GM23338 (cell line): Measurements from ENCODE around the gene ZNF398. TPM values are rescaled to one million over a fixed set of nuclear protein-coding genes. Genes with fewer than 3 reads are reported as not detected.

ENCODE experiments used
- ATAC-seq: fragments of 200-7000 bp; cut with Tn5 transposase; 3 replicates; pipeline ENCODE4 v1.9.1; 2020
- DNase-seq: peaks from one replicate; pipeline ENCODE4 v3.0.0-alpha.2; 2015; ENCODE audit warnings: low spot score
- H2AFZ ChIP-seq: fragments of 200-600 bp; sonication (generic); 2 replicates; pipeline ENCODE4 v1.8.0; 2016; ENCODE audit warnings: antibody characterized with exemption, mild to moderate bottlenecking, moderate library complexity
- H3F3A ChIP-seq: fragments of 200-600 bp; sonication (generic); replicated peaks from 2 replicates; pipeline ENCODE4 v1.8.0; 2017; ENCODE audit warnings: antibody characterized with exemption, mixed run types, low read depth
- H3K27ac ChIP-seq: fragments of 200-600 bp; sonication (generic); 2 replicates; pipeline ENCODE4 v1.6.1; 2016; ENCODE audit warnings: low read depth
- H3K27me3 ChIP-seq: fragments of 200-600 bp; sonication (generic); 2 replicates; pipeline ENCODE4 v1.8.0; 2016; ENCODE audit warnings: mild to moderate bottlenecking, mixed run types, moderate library complexity; ENCODE audit not compliant: insufficient read depth
- H3K36me3 ChIP-seq: fragments of 200-600 bp; sonication (generic); 2 replicates; pipeline ENCODE4 v1.8.0; 2016; ENCODE audit warnings: mild to moderate bottlenecking; ENCODE audit not compliant: insufficient read depth
- H3K4me1 ChIP-seq: fragments of 200-600 bp; sonication (generic); 2 replicates; pipeline ENCODE4 v1.8.0; 2016; ENCODE audit warnings: mild to moderate bottlenecking, moderate library complexity; ENCODE audit not compliant: insufficient read depth
- H3K4me2 ChIP-seq: fragments of 200-600 bp; sonication (generic); 2 replicates; pipeline ENCODE4 v1.7.1; 2017; ENCODE audit warnings: mixed run types
- H3K4me3 ChIP-seq: fragments of 200-600 bp; sonication (generic); 2 replicates; pipeline ENCODE4 v1.6.1; 2016; ENCODE audit warnings: mixed run types
- H3K79me2 ChIP-seq: fragments of 200-600 bp; sonication (generic); replicated peaks from 2 replicates; pipeline ENCODE4 v1.8.0; 2017; ENCODE audit warnings: mild to moderate bottlenecking; ENCODE audit not compliant: insufficient read depth
- H3K9me2 ChIP-seq: fragments of 200-600 bp; sonication (generic); 2 replicates; pipeline ENCODE4 v1.8.0; 2017; ENCODE audit not compliant: insufficient read depth
- H4K20me1 ChIP-seq: fragments of 200-600 bp; sonication (generic); replicated peaks from 2 replicates; pipeline ENCODE4 v1.8.0; 2017; ENCODE audit warnings: mild to moderate bottlenecking; ENCODE audit not compliant: insufficient read depth
- H3K27ac Mint-ChIP-seq: 2 replicates; pipeline ENCODE4 v1.8.0; 2020; ENCODE audit warnings: inconsistent platforms, mild to moderate bottlenecking, moderate library complexity, mixed read lengths
- H3K27me3 Mint-ChIP-seq: 3 replicates; pipeline ENCODE4 v1.8.0; 2022; ENCODE audit warnings: low read depth, mild to moderate bottlenecking, moderate library complexity, mixed read lengths, inconsistent platforms; ENCODE audit not compliant: insufficient read depth, poor library complexity
- H3K36me3 Mint-ChIP-seq: 3 replicates; pipeline ENCODE4 v1.8.0; 2021; ENCODE audit warnings: low read depth, mild to moderate bottlenecking, inconsistent platforms, moderate library complexity, mixed read lengths
- H3K4me1 Mint-ChIP-seq: 3 replicates; pipeline ENCODE4 v1.8.0; 2020; ENCODE audit warnings: mild to moderate bottlenecking, inconsistent platforms, mixed read lengths
- H3K4me3 Mint-ChIP-seq: 3 replicates; pipeline ENCODE4 v1.8.0; 2021; ENCODE audit warnings: moderate library complexity, mild to moderate bottlenecking, inconsistent platforms, mixed read lengths
- H3K9me3 Mint-ChIP-seq: 3 replicates; pipeline ENCODE4 v1.8.0; 2020; ENCODE audit warnings: moderate library complexity, mild to moderate bottlenecking, inconsistent platforms, mixed read lengths
- CTCF ChIP-seq, 2 experiments: fragments of 200-600 bp in 1 of 2; sonication (generic) in 1 of 2; conservative IDR thresholded peaks; 2 replicates each; pipeline versions ENCODE4 v1.5.1 to v1.6.1; 2016 to 2017; ENCODE audit warnings: antibody characterized with exemption in 2 of 2, low read depth in 2 of 2, mild to moderate bottlenecking in 2 of 2, moderate library complexity in 1 of 2
- EZH2phosphoT487 ChIP-seq: fragments of 200-600 bp; sonication (generic); IDR thresholded peaks from one replicate; pipeline ENCODE4 v1.8.1; 2018; ENCODE audit warnings: antibody characterized with exemption; ENCODE audit not compliant: unreplicated experiment
- POLR2AphosphoS5 ChIP-seq: IDR thresholded peaks from 2 replicates; pipeline ENCODE4 v1.6.1; 2016; ENCODE audit warnings: antibody characterized with exemption, low read depth
- ZNF462 ChIP-seq: fragments of 250-450 bp; sonication (Bioruptor Pico); IDR thresholded peaks from 2 replicates; pipeline ENCODE4 v1.5.0; 2020; ENCODE audit warnings: mild to moderate bottlenecking, moderate library complexity
- polyA plus RNA-seq: library from polyadenylated mRNA; unstranded; fragments of >200 nt; fragmentation: Nextera tagmentation; extraction: Ambion mirVana; gene quantifications from 2 replicates; pipeline ENCODE4 v1.2.1, GENCODE V29; 2016
- total RNA-seq: library from RNA; depleted of rRNA; stranded (reverse); fragments of >200 nt; shearing (Covaris generic); gene quantifications from 2 replicates; pipeline ENCODE4 v1.2.3, GENCODE V29; 2014

ZNF398 gene
- total and polyA plus RNA-seq, 2 experiments from 2014 or later, result 20.7 to 99.6 TPM

- TF ChIP-seq ZNF462 (CRISPR knock-in tag), result no peak
- no peak for TF ChIP-seq EZH2phosphoT487
- no peak for TF ChIP-seq POLR2AphosphoS5
- TF ChIP-seq CTCF (conservative IDR thresholded peaks at IDR 0.05; ENCODE audit: low read depth in 2 of 2), result no peak
Measured at GRCh38 chr7:149205690-149206381, 58.6 kb downstream of the ZNF398 start (continued).

- H3K4me2 ChIP-seq, result no peak overlapping the region
- H3K4me1 Mint-ChIP-seq, result peaks cover 25% of the 10 kb centered on the region
- DNase-seq, result no peak
- H3K4me3 Mint-ChIP-seq, result no peak overlapping the region
- H3K79me2 ChIP-seq, result peaks cover 28% of the 10 kb centered on the region
- H3K27me3 Mint-ChIP-seq, result peaks cover 3% of the 10 kb centered on the region
- H3K9me3 Mint-ChIP-seq, result no peaks in the 10 kb centered on the region; the same call in 2 of the 3 replicates
- peaks cover 38% of the 10 kb centered on the region for H3K36me3 ChIP-seq
- H2AFZ ChIP-seq, result no peak overlapping the region
- no peaks in the 10 kb centered on the region for H3K9me2 ChIP-seq
- no peak for TF ChIP-seq POLR2AphosphoS5
- H4K20me1 ChIP-seq, result peaks cover 4% of the 10 kb centered on the region
- H3F3A ChIP-seq, result peaks cover 12% of the 10 kb centered on the region
- no peak overlapping the region for H3K27ac ChIP-seq
- ATAC-seq, result no peak
- H3K4me1 ChIP-seq, result 0 out of 2 replicates have a peak, but pooled peaks cover 5% of the 10 kb centered on the region
- H3K36me3 Mint-ChIP-seq, result peaks cover 86% of the 10 kb centered on the region
- H3K27ac Mint-ChIP-seq, result no peak overlapping the region; the same call in 1 of the 2 replicates
- H3K4me3 ChIP-seq, result no peak overlapping the region
- no peaks in the 10 kb centered on the region for H3K27me3 ChIP-seq
Measured at GRCh38 chr7:149207324-149208035, 60.2 kb downstream of the ZNF398 start.
